Testis (tissue), 2 donors: ENCODE measurements around the gene ARL5C.

Source experiments
- CTCF ChIP-seq, 3 experiments: fragments of 450-650 bp in 2 of 3; fragments of 200-600 bp in 1 of 3; sonication (generic) in 1 of 3; IDR thresholded peaks; one replicate each; pipeline ENCODE4 v1.5.1; 2016 to 2019; ENCODE audit warnings: antibody characterized with exemption in 3 of 3, mild to moderate bottlenecking in 2 of 3, moderate library complexity in 1 of 3
- POLR2A ChIP-seq: fragments of 450-650 bp; IDR thresholded peaks from one replicate; pipeline ENCODE4 v1.6.1; 2017; ENCODE audit warnings: antibody characterized with exemption, mild to moderate bottlenecking, moderate library complexity

GRCh38 chr17:39116224-39116623, 49.7 kb downstream of the ARL5C start:
- no peak for TF ChIP-seq CTCF (IDR thresholded peaks at IDR 0.05)
- TF ChIP-seq POLR2A: no peak
